Body of pancreas (tissue), 4 donors: Measurements from ENCODE around the gene RAMP1. TPM values are rescaled to one million over a fixed set of nuclear protein-coding genes. Genes with fewer than 3 reads are reported as not detected.

Source experiments
- ATAC-seq: fragments of 150-250 bp; one replicate; pipeline ENCODE4 v1.9.1; 2016
- DNase-seq, 4 donors: peaks; one replicate each; pipeline ENCODE4 v3.0.0-alpha.2; 2019
- H3K27ac ChIP-seq, 4 donors: fragments of 200-600 bp; sonication (generic); 1 replicate in 3 of 4; 2 replicates in 1 of 4; pipeline versions ENCODE4 v1.5.1 to v1.6.1; 2016 to 2019; ENCODE audit warnings: mild to moderate bottlenecking in 1 of 4, mixed read lengths in 1 of 4, moderate library complexity in 1 of 4
- H3K27me3 ChIP-seq, 2 donors: fragments of 200-600 bp; sonication (generic); one replicate each; pipeline ENCODE4 v1.6.0; 2016; ENCODE audit warnings: mild to moderate bottlenecking in 1 of 2
- H3K36me3 ChIP-seq, 2 donors: fragments of 200-600 bp; sonication (generic); replicated peaks in 1 of 2; 2 replicates each; pipeline ENCODE4 v1.5.1; 2016; ENCODE audit warnings: low read depth in 2 of 2; ENCODE audit not compliant: insufficient read depth in 1 of 2
- H3K4me1 ChIP-seq: fragments of 200-600 bp; sonication (generic); one replicate; pipeline ENCODE4 v1.6.0; 2016
- H3K4me3 ChIP-seq, 2 donors: fragments of 200-600 bp; sonication (generic); 1 replicate in 1 of 2; 2 replicates in 1 of 2; pipeline ENCODE4 v1.5.1; 2016 to 2019
- H3K9me3 ChIP-seq, 3 donors: fragments of 200-600 bp; sonication (generic); 1 replicate in 2 of 3; 2 replicates in 1 of 3; pipeline ENCODE4 v1.5.1; 2016
- POLR2A ChIP-seq, 3 donors: fragments of 450-650 bp; IDR thresholded peaks; one replicate each; pipeline ENCODE4 v1.6.1; 2016; ENCODE audit warnings: antibody characterized with exemption in 3 of 3, mild to moderate bottlenecking in 2 of 3
- WGBS, 2 donors: methylation state at CpG; one replicate each; pipeline ENCODE4 v1.1.5; 2017; 5-methylcytosine and 5-hydroxymethylcytosine counted together
- intact Hi-C: fragments of 100-400 bp; cut with DNase I; formaldehyde crosslinking; loops from one replicate; pipeline ENCODE4 v1.15.1; 2023
- total RNA-seq, 2 donors: library from RNA; depleted of rRNA; stranded (reverse); fragments of >200 nt; gene quantifications; one replicate each; pipeline ENCODE4 v1.1.0, GENCODE V29; 2016
- TF ChIP-seq, protein P1 (sequence below), 7 experiments: fragments of 450-650 bp in 4 of 7; fragments of 200-600 bp in 3 of 7; sonication (generic) in 3 of 7; IDR thresholded peaks; one replicate each; pipeline ENCODE4 v1.5.1; 2016 to 2019; ENCODE audit warnings: antibody characterized with exemption in 7 of 7

Gene RAMP1
- total RNA-seq, 2 donors from 2014 or later = 74.2 to 85.4 TPM

DNA sequence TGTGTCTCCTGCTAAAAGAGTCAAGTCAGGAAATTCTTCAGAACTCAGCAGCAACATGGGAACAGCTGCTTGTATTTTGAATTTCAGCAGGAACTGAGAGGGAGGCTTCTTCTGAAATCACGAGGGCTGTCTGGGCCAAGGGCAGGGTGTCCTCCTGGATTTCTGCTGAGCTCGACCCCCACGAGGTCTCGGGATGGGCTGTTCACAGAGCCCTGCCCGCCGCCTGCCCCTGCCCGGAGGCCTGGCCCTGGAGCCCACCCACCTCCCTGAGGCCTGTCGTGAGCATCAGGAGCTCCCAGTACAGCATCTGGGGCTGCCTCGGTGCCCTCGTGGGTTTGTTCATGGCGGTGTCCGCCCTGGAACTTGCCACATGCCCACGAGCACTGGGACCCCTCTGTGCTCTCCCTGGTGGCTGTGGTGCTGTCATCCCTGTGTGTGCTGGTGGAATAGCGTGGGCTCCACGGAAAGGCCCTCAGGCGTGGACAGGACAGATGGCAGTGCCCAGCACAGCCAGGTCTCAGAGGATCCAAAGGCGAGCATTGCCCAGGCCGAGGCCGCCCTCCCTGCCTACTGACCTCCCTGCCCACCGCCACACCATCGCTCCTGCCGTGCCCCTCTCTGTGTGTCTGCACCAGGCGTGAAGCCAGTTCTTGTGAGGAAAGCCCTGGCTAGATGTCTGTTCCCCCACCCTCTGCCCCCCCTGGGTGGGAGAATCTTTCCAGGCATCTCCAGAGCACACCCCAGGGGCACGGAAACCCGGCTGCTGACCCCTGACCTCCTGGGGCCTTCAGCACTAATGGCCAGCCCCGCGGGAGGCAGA lies 25.9 kb downstream of the RAMP1 start:
- peak overlapping the region in 1 of 4 donors; percentile 55 for H3K27ac ChIP-seq
- no peak overlapping the region for H3K4me3 ChIP-seq
- H3K9me3 ChIP-seq = no peaks in the 10 kb centered on the region
- no peak for TF ChIP-seq POLR2A (IDR thresholded peaks at IDR 0.05)
- TF ChIP-seq, protein P1, sequence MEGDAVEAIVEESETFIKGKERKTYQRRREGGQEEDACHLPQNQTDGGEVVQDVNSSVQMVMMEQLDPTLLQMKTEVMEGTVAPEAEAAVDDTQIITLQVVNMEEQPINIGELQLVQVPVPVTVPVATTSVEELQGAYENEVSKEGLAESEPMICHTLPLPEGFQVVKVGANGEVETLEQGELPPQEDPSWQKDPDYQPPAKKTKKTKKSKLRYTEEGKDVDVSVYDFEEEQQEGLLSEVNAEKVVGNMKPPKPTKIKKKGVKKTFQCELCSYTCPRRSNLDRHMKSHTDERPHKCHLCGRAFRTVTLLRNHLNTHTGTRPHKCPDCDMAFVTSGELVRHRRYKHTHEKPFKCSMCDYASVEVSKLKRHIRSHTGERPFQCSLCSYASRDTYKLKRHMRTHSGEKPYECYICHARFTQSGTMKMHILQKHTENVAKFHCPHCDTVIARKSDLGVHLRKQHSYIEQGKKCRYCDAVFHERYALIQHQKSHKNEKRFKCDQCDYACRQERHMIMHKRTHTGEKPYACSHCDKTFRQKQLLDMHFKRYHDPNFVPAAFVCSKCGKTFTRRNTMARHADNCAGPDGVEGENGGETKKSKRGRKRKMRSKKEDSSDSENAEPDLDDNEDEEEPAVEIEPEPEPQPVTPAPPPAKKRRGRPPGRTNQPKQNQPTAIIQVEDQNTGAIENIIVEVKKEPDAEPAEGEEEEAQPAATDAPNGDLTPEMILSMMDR (IDR thresholded peaks at IDR 0.05) = no peak
- ATAC-seq = no peak
- WGBS, 2 donors = 86 to 88% methylated on average over 9 to 23 of the region's 27 CpGs
- intact Hi-C loops = no loop called here
- no peaks in the 10 kb centered on the region for H3K36me3 ChIP-seq
- H3K4me1 ChIP-seq = peaks cover 33% of the 10 kb centered on the region
- H3K27me3 ChIP-seq = no peaks in the 10 kb centered on the region
- no peak for DNase-seq

DNA sequence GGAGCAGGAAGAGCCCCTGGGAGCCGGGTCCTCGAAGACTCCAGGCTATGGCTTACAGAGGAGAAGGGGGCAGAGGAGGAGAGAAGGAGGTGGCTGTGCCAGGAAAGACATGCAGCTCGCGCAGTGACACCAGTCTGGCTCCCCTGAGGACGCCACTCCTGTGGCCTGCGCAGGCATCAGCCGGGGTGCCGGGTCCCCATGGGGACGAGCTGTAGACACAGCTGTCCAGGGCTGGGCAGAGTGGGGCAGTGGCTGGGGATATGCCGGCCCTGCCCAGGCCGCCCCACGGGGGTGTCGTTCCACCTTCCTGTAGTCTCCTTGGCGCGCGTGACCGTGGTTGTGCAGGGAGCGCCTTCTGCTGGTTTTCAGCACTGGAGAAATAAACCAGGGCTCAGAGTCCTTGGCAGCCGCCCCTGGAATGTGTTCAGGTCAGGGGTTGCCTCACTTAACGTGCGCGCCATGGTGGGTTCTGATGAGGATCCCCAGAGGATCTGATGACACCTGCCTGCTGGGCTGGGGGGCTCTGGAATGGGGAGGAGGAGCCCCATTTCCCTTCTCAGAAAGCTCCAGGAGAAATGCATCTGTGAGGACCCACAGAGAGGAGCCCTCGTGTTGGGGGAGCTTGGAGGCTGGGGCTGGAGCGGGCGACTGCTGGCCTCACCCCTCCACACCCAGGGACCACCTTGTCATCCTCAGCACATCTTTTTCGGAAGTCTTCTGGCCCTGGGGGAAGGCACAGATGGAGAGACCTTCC lies 26.7 kb downstream of the RAMP1 start:
- intact Hi-C loops = no loop called here
- DNase-seq (peak in 3 of 4 donors; percentile 38 to 52 (median 39)), ATAC-seq (peak; percentile 16)
- no peak for TF ChIP-seq POLR2A (IDR thresholded peaks at IDR 0.05)
- TF ChIP-seq, protein P1 (IDR thresholded peaks at IDR 0.05) = no peak
- Histone ChIP-seq H3K4me3 (no peak overlapping the region), H3K27me3 (no peaks in the 10 kb centered on the region), H3K9me3 (no peaks in the 10 kb centered on the region), H3K4me1 (peaks cover 33% of the 10 kb centered on the region), H3K36me3 (no peaks in the 10 kb centered on the region), H3K27ac (peak overlapping the region in 2 of 4 donors; percentile 35 to 55)
- WGBS, 2 donors = 85 to 88% methylated on average over 6 to 26 of the region's 26 CpGs

DNA sequence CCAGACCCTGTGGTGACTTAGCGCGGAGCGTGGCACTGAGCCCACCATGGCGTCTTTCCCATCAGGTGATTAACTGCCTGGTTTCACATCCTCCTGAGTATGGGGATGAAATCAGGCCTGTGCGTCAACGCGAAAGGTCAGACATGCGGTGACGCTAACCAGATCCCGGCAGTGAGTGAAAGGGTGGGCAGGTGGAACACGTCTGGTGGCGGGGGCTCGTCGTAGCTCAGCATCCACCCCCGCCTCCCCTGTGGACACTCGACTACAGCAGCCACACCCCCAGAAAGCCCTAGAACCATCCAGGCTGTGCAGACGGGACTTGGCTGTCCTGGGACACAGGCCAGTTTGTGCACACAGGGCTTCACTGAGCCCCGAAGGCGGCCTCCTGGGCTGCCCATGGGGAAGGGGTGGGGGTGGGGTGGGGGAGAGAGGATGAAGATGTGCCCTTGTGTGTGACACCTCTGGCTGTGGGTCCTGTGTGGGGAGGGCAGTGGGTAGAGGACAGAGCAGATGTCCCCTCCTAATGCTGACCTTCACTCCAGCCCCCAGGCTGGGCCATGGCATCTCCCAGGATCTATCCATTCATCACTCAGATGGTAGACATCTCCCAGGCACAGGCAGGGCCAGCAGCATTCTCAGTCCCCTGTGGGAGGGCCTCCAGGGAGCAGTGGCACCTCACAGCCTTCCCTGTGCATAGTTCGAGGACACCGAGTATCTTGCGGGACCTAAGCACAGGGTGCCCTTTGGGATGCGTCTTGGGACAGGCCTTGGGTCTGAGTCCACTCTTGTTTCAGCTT lies 27.5 kb downstream of the RAMP1 start:
- H3K4me3 ChIP-seq = no peak overlapping the region
- ATAC-seq = peak; percentile 42

DNA sequence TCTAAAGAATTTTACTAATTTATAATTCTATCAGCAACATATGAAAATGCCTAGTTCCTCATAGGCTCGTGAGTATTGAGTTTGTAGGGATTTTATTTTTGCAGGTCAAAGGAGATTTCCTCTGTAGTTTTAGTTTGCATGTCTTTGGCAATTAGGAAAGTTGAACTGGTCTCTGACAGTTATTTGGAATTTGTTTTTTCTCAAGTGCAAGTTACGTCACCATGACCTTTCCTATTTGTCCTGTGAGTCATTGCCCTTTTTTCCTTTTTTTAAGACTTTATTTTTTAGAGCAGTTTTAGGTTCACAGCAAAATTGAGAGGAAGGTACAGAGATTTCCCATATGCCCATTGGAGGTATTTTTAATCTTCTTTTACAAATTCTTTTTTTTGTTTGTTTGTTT lies 29.0 kb downstream of the RAMP1 start:
- WGBS, 2 donors = 30 to 55% methylated on average over 2 of the region's 2 CpGs

More for the DNA sequence above, 27.5 kb downstream of the RAMP1 start:
- peak; percentile 37 to 64 (median 55) for DNase-seq
- intact Hi-C loops = no loop called here
- TF ChIP-seq, protein P1 (IDR thresholded peaks at IDR 0.05) = no peak
- TF ChIP-seq POLR2A (IDR thresholded peaks at IDR 0.05) = no peak
- Histone ChIP-seq H3K9me3 (no peaks in the 10 kb centered on the region), H3K36me3 (no peaks in the 10 kb centered on the region), H3K4me1 (peaks cover 34% of the 10 kb centered on the region), H3K27me3 (no peaks in the 10 kb centered on the region), H3K27ac (peak overlapping the region in 2 of 4 donors; percentile 6 to 62)
- 85 to 94% methylated on average over 20 to 22 of the region's 23 CpGs for WGBS, 2 donors

More for the DNA sequence above, 29.0 kb downstream of the RAMP1 start:
- ATAC-seq (peak; percentile 65), DNase-seq (no peak)
- TF ChIP-seq POLR2A (IDR thresholded peaks at IDR 0.05) = no peak
- TF ChIP-seq, protein P1 (IDR thresholded peaks at IDR 0.05) = no peak
- H3K9me3 ChIP-seq = no peaks in the 10 kb centered on the region
- intact Hi-C loops = no loop called here
- no peaks in the 10 kb centered on the region for H3K36me3 ChIP-seq
- peak overlapping the region; percentile 6 to 62 (median 36) for H3K27ac ChIP-seq
- H3K4me3 ChIP-seq = no peak overlapping the region
- no peaks in the 10 kb centered on the region for H3K27me3 ChIP-seq
- H3K4me1 ChIP-seq = peaks cover 34% of the 10 kb centered on the region
